HepG2 (cell line): Measurements from ENCODE around the gene TMEM255B. TPM values are rescaled to one million over a fixed set of nuclear protein-coding genes. Genes with fewer than 3 reads are reported as not detected.

ENCODE experiments used
- ATF2 ChIP-seq: sonication (generic); formaldehyde crosslinking; IDR thresholded peaks from 2 replicates; pipeline ENCODE4 v1.4.0; 2020; ENCODE audit warnings: missing genetic modification reagents
- GPN1 ChIP-seq: sonication (generic); formaldehyde crosslinking; IDR thresholded peaks from 2 replicates; pipeline ENCODE4 v1.5.1; 2020; ENCODE audit warnings: missing genetic modification reagents, borderline replicate concordance
- MAX ChIP-seq: IDR thresholded peaks from 2 replicates; pipeline ENCODE4 v1.6.1; 2012; ENCODE audit warnings: inconsistent platforms
- MYC ChIP-seq: sonication (generic); formaldehyde crosslinking; IDR thresholded peaks from 2 replicates; pipeline ENCODE4 v1.9.0; 2021; ENCODE audit warnings: missing genetic modification reagents, borderline replicate concordance
- PATZ1 ChIP-seq: sonication (generic); formaldehyde crosslinking; IDR thresholded peaks from 2 replicates; pipeline ENCODE4 v1.4.0; 2020; ENCODE audit warnings: missing genetic modification reagents
- SAFB2 ChIP-seq: sonication (generic); formaldehyde crosslinking; IDR thresholded peaks from 2 replicates; pipeline ENCODE4 v1.5.1; 2020; ENCODE audit warnings: missing genetic modification reagents, low read depth, mild to moderate bottlenecking, borderline replicate concordance
- SAP130 ChIP-seq: IDR thresholded peaks from 2 replicates; pipeline ENCODE4 v1.6.1; 2016; ENCODE audit warnings: low read depth
- SOX5 ChIP-seq: IDR thresholded peaks from 2 replicates; pipeline ENCODE4 v1.6.1; 2016; ENCODE audit warnings: borderline replicate concordance
- TEAD3 ChIP-seq: optimal IDR thresholded peaks from 2 replicates; pipeline ENCODE3; 2016; ENCODE audit warnings: borderline replicate concordance
- TFDP1 ChIP-seq: IDR thresholded peaks from 2 replicates; pipeline ENCODE4 v1.6.1; 2016; ENCODE audit warnings: missing compliant biosample characterization, missing genetic modification reagents, borderline replicate concordance
- ZBTB26 ChIP-seq: IDR thresholded peaks from 2 replicates; pipeline ENCODE4 v1.6.1; 2016; ENCODE audit warnings: missing compliant biosample characterization, missing genetic modification reagents, borderline replicate concordance
- ZFY ChIP-seq: sonication (generic); formaldehyde crosslinking; IDR thresholded peaks from 2 replicates; pipeline ENCODE4 v1.4.0; 2020; ENCODE audit warnings: missing genetic modification reagents
- ZNF263 ChIP-seq: sonication (generic); formaldehyde crosslinking; IDR thresholded peaks from 2 replicates; pipeline ENCODE4 v1.4.0; 2020; ENCODE audit warnings: missing genetic modification reagents
- ZNF503 ChIP-seq: sonication (generic); formaldehyde crosslinking; IDR thresholded peaks from 2 replicates; pipeline ENCODE4 v1.4.0; 2020; ENCODE audit warnings: missing genetic modification reagents
- ZNF687 ChIP-seq: sonication (generic); formaldehyde crosslinking; IDR thresholded peaks from 2 replicates; pipeline ENCODE4 v1.5.1; 2020; ENCODE audit warnings: mild to moderate bottlenecking, missing genetic modification reagents, moderate library complexity
- ZNF737 ChIP-seq: sonication (generic); formaldehyde crosslinking; IDR thresholded peaks from 2 replicates; pipeline ENCODE4 v1.5.0; 2020; ENCODE audit warnings: missing genetic modification reagents, mild to moderate bottlenecking, borderline replicate concordance
- polyA plus RNA-seq, 8 experiments: library from polyadenylated mRNA; depleted of rRNA in 3 of 8; stranded (reverse) in 7 of 8; unstranded in 1 of 8; fragments of >200 nt; fragmentation: Illumina TruSeq in 4 of 8; extraction: Trizol in 4 of 8; gene quantifications; 2 replicates each; pipeline versions ENCODE4 v1.2.1 to v1.2.3, GENCODE V29; 2011 to 2016; ENCODE audit warnings: low read depth in 4 of 8, missing spikeins in 1 of 8, mixed read lengths in 1 of 8; ENCODE audit not compliant: insufficient read depth in 1 of 8
- total RNA-seq, 5 experiments: library from RNA; depleted of rRNA; stranded (reverse); fragments of >200 nt; fragmentation: Illumina TruSeq; extraction: Trizol; gene quantifications; 2 replicates each; pipeline ENCODE4 v1.2.3, GENCODE V29; 2016; ENCODE audit warnings: low read depth in 1 of 5

Gene TMEM255B
- total and polyA plus RNA-seq, 2 of the 13 experiments (the other 11 are each of a cell fraction or from before 2014, with no cell fraction given) = not detected

GRCh38 chr13:113748101-113748861 lies 10.7 kb upstream of the TMEM255B start (continued):
- TF ChIP-seq PATZ1 (CRISPR knock-in tag) = peak; percentile 68
- TF ChIP-seq MAX = peak; percentile 74
- no peak for TF ChIP-seq SAFB2
- 0 out of 2 replicates have a peak, but pooled peaks have one; percentile 21 for TF ChIP-seq ATF2
- 0 out of 2 replicates have a peak, but pooled peaks have one; percentile 39 for TF ChIP-seq ZBTB26
- TF ChIP-seq ZNF263 (CRISPR knock-in tag) = peak; percentile 99
- no peak for TF ChIP-seq ZNF737 (CRISPR knock-in tag)
- no peak for TF ChIP-seq GPN1
- peak; percentile 26; the same call in 1 of the 2 replicates for TF ChIP-seq SOX5 (CRISPR knock-in tag)
- peak; percentile 64 for TF ChIP-seq TEAD3 (CRISPR knock-in tag)
- TF ChIP-seq ZNF687 (CRISPR knock-in tag) = peak; percentile 59
- peak; percentile 88 for TF ChIP-seq TFDP1 (CRISPR knock-in tag)
- peak; percentile 37; the same call in 1 of the 2 replicates for TF ChIP-seq ZFY
- TF ChIP-seq MYC (CRISPR knock-in tag) = peak; percentile 50; the same call in 1 of the 2 replicates
- TF ChIP-seq ZNF503 (CRISPR knock-in tag) = no peak
- TF ChIP-seq SAP130 = 0 out of 2 replicates have a peak, but pooled peaks have one; percentile 21
